HepG2 (cell line): ENCODE measurements around the gene ECHDC1. TPM values are rescaled to one million over a fixed set of nuclear protein-coding genes. Genes with fewer than 3 reads are reported as not detected.

Experiments used
- CREB1 ChIP-seq, 2 experiments: fragments of 450-650 bp in 1 of 2; IDR thresholded peaks; 2 replicates each; pipeline ENCODE4 v1.6.1; 2016 to 2017; ENCODE audit warnings: control low read depth in 1 of 2, mild to moderate bottlenecking in 1 of 2, missing compliant biosample characterization in 1 of 2, missing genetic modification characterization in 1 of 2
- EED ChIP-seq: sonication (generic); formaldehyde crosslinking; IDR thresholded peaks from 2 replicates; pipeline ENCODE4 v1.5.0; 2020; ENCODE audit warnings: mild to moderate bottlenecking, missing genetic modification reagents
- ELF1 ChIP-seq: sonication (generic); formaldehyde crosslinking; IDR thresholded peaks from 2 replicates; pipeline ENCODE4 v1.4.0; 2020; ENCODE audit warnings: missing genetic modification reagents
- GPN1 ChIP-seq: sonication (generic); formaldehyde crosslinking; IDR thresholded peaks from 2 replicates; pipeline ENCODE4 v1.5.1; 2020; ENCODE audit warnings: missing genetic modification reagents, borderline replicate concordance
- HMGA1 ChIP-seq: sonication (generic); formaldehyde crosslinking; conservative IDR thresholded peaks from 2 replicates; pipeline ENCODE4 v1.4.0; 2020; ENCODE audit warnings: missing genetic modification reagents
- HNRNPLL ChIP-seq: fragments of 200-400 bp; formaldehyde crosslinking; IDR thresholded peaks from 2 replicates; pipeline ENCODE4 v1.6.1; 2017; ENCODE audit warnings: mild to moderate bottlenecking, low read depth, low read length; ENCODE audit not compliant: poor library complexity, severe bottlenecking
- JARID2 ChIP-seq: sonication (generic); formaldehyde crosslinking; IDR thresholded peaks from 2 replicates; pipeline ENCODE4 v1.8.1; 2023; ENCODE audit warnings: missing genetic modification reagents, inconsistent platforms; ENCODE audit not compliant: insufficient replicate concordance
- MAF1 ChIP-seq: sonication (generic); formaldehyde crosslinking; IDR thresholded peaks from 2 replicates; pipeline ENCODE4 v1.5.0; 2020; ENCODE audit warnings: missing genetic modification reagents, borderline replicate concordance
- NFIC ChIP-seq: IDR thresholded peaks from 2 replicates; pipeline ENCODE4 v1.6.1; 2012; ENCODE audit warnings: mild to moderate bottlenecking, low read length, inconsistent platforms
- NRL ChIP-seq: sonication (generic); formaldehyde crosslinking; IDR thresholded peaks from 2 replicates; pipeline ENCODE4 v1.5.0; 2020; ENCODE audit warnings: missing genetic modification reagents, mild to moderate bottlenecking, moderate library complexity, borderline replicate concordance
- RARA ChIP-seq: IDR thresholded peaks from 2 replicates; pipeline ENCODE4 v1.6.1; 2016; ENCODE audit warnings: missing genetic modification reagents, missing compliant biosample characterization
- REL ChIP-seq: sonication (generic); formaldehyde crosslinking; conservative IDR thresholded peaks from 2 replicates; pipeline ENCODE4 v1.8.0; 2022; ENCODE audit warnings: mild to moderate bottlenecking, missing genetic modification reagents, moderate library complexity
- SSRP1 ChIP-seq: IDR thresholded peaks from 2 replicates; pipeline ENCODE4 v1.6.1; 2016; ENCODE audit warnings: control low read depth
- TP53 ChIP-seq: sonication (generic); formaldehyde crosslinking; conservative IDR thresholded peaks from 2 replicates; pipeline ENCODE4 v1.4.0; 2020; ENCODE audit warnings: missing genetic modification reagents
- ZMYM4 ChIP-seq: sonication (generic); formaldehyde crosslinking; IDR thresholded peaks from 2 replicates; pipeline ENCODE4 v1.8.1; 2023; ENCODE audit warnings: mild to moderate bottlenecking, missing genetic modification reagents
- ZNF256 ChIP-seq: sonication (generic); formaldehyde crosslinking; conservative IDR thresholded peaks from 2 replicates; pipeline ENCODE4 v1.4.0; 2020; ENCODE audit warnings: missing genetic modification reagents
- ZNF724P ChIP-seq: sonication (generic); formaldehyde crosslinking; IDR thresholded peaks from 2 replicates; pipeline ENCODE4 v1.8.0; 2022; ENCODE audit warnings: missing genetic modification reagents, borderline replicate concordance
- ZNF749 ChIP-seq: sonication (generic); formaldehyde crosslinking; IDR thresholded peaks from 2 replicates; pipeline ENCODE4 v1.8.0; 2022; ENCODE audit warnings: mild to moderate bottlenecking, missing genetic modification reagents, moderate library complexity, borderline replicate concordance
- polyA plus RNA-seq, 8 experiments: library from polyadenylated mRNA; depleted of rRNA in 3 of 8; stranded (reverse) in 7 of 8; unstranded in 1 of 8; fragments of >200 nt; fragmentation: Illumina TruSeq in 4 of 8; extraction: Trizol in 4 of 8; gene quantifications; 2 replicates each; pipeline versions ENCODE4 v1.2.1 to v1.2.3, GENCODE V29; 2011 to 2016; ENCODE audit warnings: low read depth in 4 of 8, missing spikeins in 1 of 8, mixed read lengths in 1 of 8; ENCODE audit not compliant: insufficient read depth in 1 of 8
- total RNA-seq, 5 experiments: library from RNA; depleted of rRNA; stranded (reverse); fragments of >200 nt; fragmentation: Illumina TruSeq; extraction: Trizol; gene quantifications; 2 replicates each; pipeline ENCODE4 v1.2.3, GENCODE V29; 2016; ENCODE audit warnings: low read depth in 1 of 5
- TF ChIP-seq, protein P1 (sequence below): sonication (generic); IDR thresholded peaks from 2 replicates; pipeline ENCODE4 v1.6.1; 2016; ENCODE audit warnings: low read depth, borderline replicate concordance
- TF ChIP-seq, protein P2 (sequence below): sonication (generic); formaldehyde crosslinking; IDR thresholded peaks from 2 replicates; pipeline ENCODE4 v1.9.0; 2021; ENCODE audit warnings: missing genetic modification reagents, borderline replicate concordance
- TF ChIP-seq, protein P3 (sequence below): sonication (generic); formaldehyde crosslinking; IDR thresholded peaks from 2 replicates; pipeline ENCODE4 v1.4.0; 2020; ENCODE audit warnings: missing genetic modification reagents, borderline replicate concordance
- TF ChIP-seq, protein P4 (sequence below): IDR thresholded peaks from 2 replicates; pipeline ENCODE4 v1.6.1; 2016; ENCODE audit warnings: missing compliant biosample characterization, missing genetic modification reagents, borderline replicate concordance

Gene ECHDC1
- total and polyA plus RNA-seq, 2 of the 13 experiments (the other 11 are each of a cell fraction or from before 2014, with no cell fraction given), result 32.8 to 98.1 TPM

DNA sequence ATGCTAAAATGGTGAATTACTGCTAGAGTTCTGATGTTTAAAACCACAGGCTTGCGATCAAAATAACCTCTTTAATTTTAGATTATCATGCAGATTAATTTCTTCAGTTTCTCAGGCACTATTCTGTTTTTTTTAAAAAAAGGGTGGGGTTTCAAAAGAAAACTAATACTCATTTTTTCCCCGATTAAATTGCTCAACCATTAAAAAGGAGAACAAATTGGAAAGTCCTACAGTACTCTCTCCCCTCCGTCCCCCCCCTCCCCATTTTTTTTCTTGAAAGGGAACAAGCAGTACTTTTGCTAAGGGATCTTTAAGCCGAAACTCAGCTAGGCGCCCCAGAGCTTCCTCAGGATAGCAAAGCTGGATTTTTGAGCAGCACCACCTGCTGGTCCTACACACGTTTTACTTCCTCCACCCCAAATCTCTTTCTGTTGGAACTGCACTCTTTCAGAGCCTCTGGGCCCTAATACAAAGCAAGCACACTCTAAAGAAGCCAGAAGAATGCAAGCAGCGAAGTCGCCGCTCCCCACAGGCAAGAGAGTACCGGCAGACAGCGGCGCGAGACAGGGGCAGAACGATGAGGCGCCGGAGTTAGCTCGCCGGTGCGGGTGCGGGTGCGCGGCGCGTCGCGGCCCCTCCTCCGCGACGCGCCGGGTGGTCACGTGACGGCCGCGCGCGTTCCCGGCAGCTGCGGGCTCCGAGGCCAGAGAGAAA is 77.1 kb downstream of the ECHDC1 start, which contains the start of gene RNF146 (continued):
- TF ChIP-seq, protein P1, sequence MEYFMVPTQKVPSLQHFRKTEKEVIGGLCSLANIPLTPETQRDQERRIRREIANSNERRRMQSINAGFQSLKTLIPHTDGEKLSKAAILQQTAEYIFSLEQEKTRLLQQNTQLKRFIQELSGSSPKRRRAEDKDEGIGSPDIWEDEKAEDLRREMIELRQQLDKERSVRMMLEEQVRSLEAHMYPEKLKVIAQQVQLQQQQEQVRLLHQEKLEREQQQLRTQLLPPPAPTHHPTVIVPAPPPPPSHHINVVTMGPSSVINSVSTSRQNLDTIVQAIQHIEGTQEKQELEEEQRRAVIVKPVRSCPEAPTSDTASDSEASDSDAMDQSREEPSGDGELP, result no peak
- TF ChIP-seq JARID2 (CRISPR knock-in tag) (no peak), HNRNPLL (no peak), CREB1 (IDR thresholded peaks at IDR 0.05) (peak; percentile 32; the same call in 1 of the 2 replicates), CREB1 (CRISPR knock-in tag; IDR thresholded peaks at IDR 0.05) (peak; percentile 51), ZMYM4 (CRISPR knock-in tag) (peak; percentile 12; the same call in 1 of the 2 replicates), ELF1 (CRISPR knock-in tag) (peak; percentile 61; the same call in 1 of the 2 replicates), GPN1 (CRISPR knock-in tag) (no peak), SSRP1 (CRISPR knock-in tag) (no peak), NRL (CRISPR knock-in tag) (no peak), NFIC (no peak), RARA (CRISPR knock-in tag) (no peak), HMGA1 (CRISPR knock-in tag) (no peak), REL (CRISPR knock-in tag) (0 out of 2 replicates have a peak, but pooled peaks have one; percentile 5), ZNF749 (no peak), MAF1 (no peak), ZNF256 (CRISPR knock-in tag) (no peak), ZNF724P (CRISPR knock-in tag) (no peak), TP53 (CRISPR knock-in tag) (0 out of 2 replicates have a peak, but pooled peaks have one; percentile 28), EED (CRISPR knock-in tag) (no peak)
- TF ChIP-seq, protein P2, sequence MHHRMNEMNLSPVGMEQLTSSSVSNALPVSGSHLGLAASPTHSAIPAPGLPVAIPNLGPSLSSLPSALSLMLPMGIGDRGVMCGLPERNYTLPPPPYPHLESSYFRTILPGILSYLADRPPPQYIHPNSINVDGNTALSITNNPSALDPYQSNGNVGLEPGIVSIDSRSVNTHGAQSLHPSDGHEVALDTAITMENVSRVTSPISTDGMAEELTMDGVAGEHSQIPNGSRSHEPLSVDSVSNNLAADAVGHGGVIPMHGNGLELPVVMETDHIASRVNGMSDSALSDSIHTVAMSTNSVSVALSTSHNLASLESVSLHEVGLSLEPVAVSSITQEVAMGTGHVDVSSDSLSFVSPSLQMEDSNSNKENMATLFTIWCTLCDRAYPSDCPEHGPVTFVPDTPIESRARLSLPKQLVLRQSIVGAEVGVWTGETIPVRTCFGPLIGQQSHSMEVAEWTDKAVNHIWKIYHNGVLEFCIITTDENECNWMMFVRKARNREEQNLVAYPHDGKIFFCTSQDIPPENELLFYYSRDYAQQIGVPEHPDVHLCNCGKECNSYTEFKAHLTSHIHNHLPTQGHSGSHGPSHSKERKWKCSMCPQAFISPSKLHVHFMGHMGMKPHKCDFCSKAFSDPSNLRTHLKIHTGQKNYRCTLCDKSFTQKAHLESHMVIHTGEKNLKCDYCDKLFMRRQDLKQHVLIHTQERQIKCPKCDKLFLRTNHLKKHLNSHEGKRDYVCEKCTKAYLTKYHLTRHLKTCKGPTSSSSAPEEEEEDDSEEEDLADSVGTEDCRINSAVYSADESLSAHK (CRISPR knock-in tag), result no peak
- TF ChIP-seq, protein P3, sequence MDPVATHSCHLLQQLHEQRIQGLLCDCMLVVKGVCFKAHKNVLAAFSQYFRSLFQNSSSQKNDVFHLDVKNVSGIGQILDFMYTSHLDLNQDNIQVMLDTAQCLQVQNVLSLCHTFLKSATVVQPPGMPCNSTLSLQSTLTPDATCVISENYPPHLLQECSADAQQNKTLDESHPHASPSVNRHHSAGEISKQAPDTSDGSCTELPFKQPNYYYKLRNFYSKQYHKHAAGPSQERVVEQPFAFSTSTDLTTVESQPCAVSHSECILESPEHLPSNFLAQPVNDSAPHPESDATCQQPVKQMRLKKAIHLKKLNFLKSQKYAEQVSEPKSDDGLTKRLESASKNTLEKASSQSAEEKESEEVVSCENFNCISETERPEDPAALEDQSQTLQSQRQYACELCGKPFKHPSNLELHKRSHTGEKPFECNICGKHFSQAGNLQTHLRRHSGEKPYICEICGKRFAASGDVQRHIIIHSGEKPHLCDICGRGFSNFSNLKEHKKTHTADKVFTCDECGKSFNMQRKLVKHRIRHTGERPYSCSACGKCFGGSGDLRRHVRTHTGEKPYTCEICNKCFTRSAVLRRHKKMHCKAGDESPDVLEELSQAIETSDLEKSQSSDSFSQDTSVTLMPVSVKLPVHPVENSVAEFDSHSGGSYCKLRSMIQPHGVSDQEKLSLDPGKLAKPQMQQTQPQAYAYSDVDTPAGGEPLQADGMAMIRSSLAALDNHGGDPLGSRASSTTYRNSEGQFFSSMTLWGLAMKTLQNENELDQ, result no peak
- TF ChIP-seq, protein P4, sequence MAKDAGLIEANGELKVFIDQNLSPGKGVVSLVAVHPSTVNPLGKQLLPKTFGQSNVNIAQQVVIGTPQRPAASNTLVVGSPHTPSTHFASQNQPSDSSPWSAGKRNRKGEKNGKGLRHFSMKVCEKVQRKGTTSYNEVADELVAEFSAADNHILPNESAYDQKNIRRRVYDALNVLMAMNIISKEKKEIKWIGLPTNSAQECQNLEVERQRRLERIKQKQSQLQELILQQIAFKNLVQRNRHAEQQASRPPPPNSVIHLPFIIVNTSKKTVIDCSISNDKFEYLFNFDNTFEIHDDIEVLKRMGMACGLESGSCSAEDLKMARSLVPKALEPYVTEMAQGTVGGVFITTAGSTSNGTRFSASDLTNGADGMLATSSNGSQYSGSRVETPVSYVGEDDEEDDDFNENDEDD (CRISPR knock-in tag), result no peak
